SK-N-DZ (cell line): ENCODE results near the gene CPEB3.

ENCODE experiments used
- DNase-seq: peaks from one replicate; pipeline ENCODE4 v3.0.0-alpha.2; 2015; ENCODE audit warnings: low spot score

The CPEB3 gene

DNA sequence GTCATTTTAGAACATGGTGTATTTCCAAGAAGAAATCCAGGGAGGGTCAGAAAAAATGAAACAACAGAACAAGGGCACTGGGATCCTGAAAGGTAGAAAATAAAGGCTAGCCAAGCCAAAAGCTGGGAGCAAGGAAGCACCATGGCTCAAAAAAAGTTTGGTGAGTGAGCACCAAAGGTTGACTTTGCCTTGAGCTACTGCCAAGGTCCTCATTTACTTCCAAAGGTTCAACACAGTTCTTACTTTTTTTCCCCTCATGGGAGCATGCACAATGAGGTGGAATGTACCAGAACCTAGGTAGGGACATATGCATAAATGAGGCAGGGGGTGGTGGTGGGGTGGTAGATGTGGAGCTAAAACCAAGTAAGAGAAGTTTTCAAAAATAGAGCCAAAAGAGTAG lies 182.8 kb downstream of the CPEB3 start:
- DNase-seq: no peak

DNA sequence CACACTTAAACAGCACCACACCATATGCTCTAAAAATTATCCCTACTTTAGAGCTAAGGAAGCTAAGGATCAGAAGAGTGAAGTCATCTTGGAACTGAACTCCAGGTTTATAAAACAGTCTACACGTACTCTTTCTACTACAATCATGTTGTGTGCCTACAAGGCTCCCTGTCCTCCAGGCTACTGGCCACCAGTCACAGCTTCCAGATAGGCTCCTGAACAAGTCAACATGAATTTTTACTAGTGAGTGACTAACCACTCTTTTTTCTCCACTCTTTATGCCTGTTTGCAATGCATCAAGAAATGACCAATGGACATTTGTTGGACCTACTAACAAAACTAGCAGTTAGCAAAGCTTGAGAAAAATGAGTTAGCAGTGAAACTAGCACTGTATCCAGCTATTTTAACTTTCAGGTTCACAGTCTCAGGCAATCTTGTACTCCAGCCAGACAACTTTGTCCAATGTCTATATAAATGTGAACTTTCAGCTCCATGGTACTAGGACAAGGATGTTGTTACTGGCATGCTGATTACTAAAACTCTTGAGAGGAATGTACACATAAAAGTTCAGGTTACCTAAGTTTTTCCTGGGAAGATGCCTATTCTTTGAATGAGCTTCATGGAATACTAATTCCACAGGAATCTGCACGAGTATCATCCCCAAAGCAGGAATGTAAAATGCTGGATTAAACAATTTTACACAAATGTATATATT lies 187.3 kb downstream of the CPEB3 start:
- DNase-seq: no peak

DNA sequence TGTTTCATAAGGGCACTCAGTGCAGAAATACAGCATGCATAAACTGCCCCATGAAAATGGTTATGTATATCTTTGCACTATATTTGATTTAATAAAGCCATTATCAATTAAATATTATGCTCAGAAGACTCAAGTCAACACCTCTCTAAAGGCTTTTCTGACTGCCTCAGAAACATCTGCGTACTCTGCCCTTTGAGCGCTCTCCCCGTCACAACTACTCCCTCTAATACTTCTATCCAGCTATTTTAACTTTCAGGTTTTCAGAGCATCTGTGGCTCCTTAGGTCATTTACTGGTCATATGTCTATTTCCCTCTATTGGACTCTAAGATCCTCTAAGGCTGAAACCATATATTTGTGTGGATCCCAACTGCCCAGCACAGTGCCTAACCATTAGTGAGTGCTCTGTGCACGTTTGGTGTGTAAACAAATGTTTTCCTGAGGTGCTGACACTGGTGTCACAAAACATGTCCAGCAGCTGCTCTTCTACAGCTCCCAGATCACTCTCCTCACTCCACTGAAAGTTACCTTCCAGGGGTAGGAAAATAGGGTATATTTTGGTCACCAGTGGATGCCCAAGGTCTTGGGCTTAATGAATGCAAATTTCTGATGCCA lies 188.2 kb downstream of the CPEB3 start:
- no peak for DNase-seq

DNA sequence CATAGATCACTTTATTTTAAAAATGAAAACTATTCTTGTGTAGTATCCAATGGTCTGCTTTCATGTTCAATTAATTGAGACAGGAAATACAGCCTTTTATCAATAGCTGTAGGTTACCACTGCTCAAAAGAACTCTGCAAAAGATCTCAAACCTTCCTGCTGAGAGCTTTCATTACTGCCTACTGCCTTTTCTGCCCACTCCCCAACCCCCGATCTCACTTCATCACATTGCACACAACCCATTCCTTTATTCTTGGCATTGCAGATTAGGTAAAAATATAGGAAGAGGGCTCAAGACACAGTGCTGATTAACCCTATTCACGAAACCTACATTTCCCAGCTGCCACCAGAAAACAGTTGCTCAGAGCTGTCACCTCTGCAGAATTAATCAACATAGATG lies 195.9 kb downstream of the CPEB3 start:
- DNase-seq: no peak

DNA sequence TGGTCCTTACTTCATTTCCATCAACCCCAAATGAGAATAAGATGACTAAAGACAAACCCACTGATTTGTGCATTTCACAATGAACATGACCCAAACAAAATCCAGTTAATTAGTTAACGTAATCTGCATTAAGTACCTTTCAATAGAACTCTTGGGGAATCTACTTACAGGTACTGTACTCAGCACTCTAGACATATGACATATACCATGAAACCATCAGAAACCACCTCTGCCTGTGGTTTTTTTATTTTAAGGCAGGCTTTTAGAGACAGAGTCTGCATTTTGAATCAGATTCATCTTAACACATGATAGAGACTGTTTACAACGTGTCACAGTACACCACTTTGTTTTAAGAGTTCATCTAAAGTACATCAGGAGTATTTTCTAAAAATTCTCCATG lies 198.9 kb downstream of the CPEB3 start:
- DNase-seq: no peak

DNA sequence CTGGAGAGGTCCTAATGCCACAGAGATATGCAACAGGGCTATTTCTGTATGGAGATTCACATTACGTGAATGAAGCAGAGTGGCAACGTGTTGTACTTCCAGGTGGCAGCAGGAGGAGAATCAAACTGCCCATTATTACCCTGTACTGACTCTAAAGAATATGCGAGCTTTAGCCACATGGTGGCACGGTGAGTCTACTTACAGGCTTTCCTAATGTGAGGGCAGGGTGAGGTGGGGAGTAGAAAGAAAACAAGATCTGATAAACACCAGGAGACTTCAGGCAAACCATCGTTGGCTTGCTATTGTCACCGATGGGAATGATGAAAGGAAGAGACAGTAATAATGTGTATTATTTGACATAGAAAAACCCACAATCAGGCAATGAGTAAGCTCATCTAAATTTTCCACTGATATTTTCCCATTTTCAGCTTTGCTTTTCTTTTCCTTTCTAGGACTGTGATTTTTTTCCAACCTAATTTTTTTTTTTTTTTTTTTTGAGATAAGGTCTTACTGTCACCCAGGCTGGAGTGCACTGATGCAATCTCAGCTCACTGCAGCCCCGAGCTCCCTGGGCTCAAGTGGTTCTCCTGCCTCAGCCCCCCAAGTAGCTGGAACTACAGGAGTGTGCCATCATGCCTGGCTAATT lies 203.0 kb downstream of the CPEB3 start:
- peak; percentile 95 for DNase-seq

DNA sequence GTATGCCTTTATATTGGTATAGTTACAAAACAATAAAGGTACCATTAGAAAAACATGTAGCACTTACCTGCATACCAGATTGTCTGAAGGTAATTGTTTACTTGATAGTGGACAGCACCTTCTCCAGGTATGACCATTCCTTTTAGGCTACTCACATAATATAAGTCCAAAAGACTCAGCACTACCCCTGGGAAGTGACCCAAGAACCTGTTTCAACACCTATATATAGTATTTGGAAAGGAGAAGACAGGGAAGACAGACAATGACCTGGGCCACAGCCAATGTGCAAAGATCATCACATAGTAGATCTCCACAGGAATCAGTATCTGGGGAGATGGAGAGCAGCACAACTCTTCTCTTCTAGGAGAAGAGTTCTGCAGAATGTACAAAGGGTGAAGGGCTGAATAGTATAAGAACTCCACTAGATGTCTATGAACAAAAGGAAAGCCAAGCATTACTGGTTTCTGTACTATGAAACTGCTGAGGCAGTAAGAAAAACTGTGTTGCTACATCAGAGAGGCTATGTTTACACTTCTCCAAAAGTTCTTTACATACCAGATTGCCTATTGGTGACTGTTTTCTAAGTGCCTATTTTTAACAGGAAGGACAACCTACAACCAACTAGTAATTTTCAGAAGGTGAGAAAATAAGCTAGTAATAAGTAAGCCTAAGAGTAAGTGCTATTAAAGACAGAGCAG lies 208.1 kb downstream of the CPEB3 start:
- DNase-seq: no peak

DNA sequence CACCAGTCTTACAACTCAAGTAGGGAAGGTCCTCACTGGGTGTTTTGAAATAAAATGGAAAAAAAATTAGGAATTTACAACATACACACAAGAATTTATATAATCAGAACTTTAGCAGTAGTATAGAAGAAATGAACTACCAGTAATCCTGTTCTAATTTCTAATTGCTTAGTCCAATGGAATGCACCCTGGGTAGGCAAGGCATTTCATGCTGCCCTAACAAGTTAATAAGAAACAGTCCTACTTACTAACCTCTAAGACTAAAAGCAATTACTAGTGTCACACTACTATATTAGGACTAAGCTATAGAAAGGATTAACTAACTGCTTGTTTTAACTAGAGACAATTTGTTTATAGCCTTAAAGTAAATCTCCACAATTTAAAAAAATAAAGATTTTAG lies 209.2 kb downstream of the CPEB3 start:
- no peak for DNase-seq

DNA sequence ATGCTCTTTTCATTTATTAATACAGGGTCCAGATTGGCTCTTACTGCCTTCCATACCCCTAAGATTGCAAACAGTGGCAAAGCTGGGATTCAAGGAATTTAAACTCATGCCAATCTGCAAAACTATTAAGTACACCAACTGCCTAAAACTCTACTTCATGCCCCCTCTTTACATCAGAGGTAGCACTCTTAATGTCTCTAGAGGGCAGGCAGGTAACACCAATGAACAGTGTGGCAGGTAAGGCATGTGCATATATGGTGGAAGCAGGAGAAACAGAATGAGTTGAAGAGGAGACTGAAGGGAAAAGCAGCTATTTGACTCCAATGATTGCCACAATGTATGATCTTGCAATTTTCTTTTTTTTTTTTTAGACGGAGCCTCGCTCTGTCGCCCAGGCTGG lies 210.6 kb downstream of the CPEB3 start:
- no peak for DNase-seq

DNA sequence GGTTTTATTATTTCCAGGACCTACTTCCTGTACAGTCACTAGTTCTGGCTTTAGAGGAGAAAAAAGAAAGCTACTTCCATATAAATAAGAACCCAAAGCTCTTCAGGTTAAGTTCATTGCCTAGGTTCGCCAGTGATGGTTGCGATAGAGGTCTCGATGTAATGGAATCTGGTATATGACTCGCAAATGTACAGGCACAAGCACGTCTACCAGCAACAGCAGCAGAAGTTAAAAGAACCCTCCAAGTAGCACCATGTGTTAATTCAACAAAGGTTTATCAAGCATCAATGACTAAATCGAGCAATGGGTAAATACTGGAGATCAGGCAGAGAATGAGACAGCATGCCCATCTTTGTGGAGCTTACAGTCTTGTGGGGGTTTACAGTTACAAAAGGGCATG lies 211.9 kb downstream of the CPEB3 start:
- DNase-seq: no peak

DNA sequence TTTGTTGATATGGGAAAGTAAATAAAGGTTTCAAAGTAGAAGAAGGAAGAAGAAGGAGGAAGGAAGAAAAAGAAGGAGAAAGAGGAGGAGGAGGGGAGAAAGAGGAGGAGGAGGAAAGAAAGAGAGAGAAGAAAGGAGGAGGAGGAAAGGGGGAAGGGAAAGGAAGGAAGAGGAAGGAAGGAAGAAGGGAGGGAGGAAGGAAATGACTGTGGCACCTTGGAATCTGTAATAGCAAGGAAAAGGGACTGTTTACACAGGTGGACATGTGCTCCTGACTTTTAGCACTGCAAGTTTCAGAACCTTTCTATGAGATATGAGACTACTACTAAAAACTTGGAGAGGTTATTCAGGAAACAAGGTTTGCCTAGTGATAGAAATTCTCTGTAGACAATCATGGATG lies 214.2 kb downstream of the CPEB3 start:
- no peak for DNase-seq

DNA sequence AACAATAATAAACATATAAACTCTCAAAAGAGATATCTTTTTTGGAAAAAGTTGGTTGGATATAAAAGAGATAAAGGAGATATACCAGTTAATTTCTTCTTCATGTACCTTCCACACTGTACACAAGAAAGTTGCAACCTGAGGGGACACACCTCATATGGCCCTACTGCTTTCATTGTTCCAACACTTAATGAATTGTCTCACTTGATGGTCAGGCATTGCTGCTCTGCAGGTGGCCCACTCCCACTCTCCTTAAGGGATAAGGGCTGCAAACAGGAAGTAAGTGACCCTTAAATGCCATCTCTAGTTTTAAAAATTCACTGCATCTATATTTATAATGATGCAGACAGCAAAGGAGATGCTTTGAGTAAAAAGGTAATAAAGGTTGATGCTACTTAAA lies 215.0 kb downstream of the CPEB3 start:
- DNase-seq: no peak

DNA sequence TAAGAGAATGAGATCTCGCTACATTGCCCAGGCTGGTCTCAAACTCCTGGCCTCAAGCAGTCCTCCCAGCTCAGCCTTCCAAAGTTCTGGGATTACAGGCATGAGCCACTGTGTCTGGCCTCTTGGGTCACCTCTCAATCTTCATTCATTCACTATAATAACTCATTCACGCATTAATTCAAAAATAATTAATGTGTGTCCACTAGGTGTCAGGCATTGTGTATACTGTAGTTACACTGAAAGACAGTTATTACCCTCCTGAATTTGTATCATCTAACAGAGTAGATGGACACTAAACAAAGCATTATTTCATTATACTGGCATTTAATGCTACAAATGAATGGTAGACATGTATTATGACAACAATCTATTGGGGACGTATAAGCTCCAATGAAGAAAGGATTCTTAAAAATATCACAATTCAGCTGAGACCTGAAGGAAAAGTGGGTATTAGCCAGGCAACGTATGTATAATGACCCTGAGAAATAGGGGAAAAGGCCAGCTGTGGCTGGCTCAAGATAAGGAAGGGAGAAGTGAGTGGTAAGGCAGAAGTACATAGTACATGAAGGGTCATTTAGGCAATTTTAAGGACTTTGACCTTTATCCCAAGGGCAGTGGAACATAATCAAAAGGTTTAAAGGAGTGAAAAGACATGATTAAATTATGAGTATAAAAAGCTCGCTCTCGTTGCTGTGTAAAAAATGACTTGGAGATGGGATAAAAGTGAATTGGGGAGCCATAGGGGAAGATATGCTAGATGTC lies 216.6 kb downstream of the CPEB3 start:
- no peak for DNase-seq

DNA sequence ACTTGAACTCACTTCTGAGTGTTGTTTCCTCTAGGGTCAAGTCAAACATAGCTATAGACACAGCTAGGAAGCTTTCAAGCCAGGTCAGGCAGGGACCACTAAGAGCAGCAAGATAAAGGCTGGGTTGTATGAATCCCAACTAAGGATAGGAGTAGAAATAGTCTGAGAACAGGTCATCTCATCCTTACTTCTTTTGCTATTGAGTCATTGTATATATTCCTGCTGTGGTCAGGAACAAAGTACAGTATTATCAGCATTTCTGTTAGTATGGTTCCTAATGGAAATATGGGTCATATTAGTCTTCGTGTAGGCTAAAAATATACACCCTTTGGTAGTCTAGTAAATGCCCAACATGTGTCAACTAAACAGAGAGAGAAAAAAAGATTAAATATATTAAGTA lies 222.0 kb downstream of the CPEB3 start:
- DNase-seq: no peak

DNA sequence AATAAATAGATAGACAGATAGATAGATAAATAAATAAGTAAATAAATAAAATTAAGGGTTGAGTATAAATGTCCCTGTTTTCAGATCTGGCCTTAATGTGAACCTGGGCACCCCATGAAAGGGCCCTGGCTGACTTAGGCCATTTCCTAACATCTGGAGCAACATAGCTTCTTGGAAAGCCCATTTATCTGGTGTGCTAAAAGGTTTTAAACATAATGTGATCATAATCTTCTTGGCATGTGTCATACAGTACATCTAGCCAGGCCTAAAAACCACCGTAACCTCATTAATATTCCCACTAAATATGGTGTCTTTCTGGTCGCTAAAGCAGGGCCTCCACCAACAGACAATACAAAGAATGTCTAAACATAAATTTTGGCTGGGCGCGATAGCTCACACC lies 224.5 kb downstream of the CPEB3 start:
- DNase-seq: no peak

DNA sequence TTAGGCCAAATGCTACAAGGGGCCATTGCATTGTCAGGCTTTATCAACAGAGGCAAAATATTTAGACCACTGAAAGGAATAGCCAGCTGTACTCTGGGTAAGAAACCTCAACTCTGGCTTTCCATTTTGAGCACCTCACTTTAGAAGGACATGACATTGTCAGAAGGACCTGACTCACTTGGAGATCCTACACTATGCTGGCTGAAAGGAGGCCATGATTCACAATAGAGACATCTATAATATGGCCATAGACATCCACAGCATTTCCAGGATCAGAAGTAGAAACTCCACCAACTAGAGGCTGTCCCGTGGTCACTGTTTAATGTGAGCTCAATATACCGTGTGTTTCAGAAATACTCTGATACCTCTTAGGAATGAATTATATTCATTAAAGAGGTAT lies 226.4 kb downstream of the CPEB3 start:
- no peak for DNase-seq

DNA sequence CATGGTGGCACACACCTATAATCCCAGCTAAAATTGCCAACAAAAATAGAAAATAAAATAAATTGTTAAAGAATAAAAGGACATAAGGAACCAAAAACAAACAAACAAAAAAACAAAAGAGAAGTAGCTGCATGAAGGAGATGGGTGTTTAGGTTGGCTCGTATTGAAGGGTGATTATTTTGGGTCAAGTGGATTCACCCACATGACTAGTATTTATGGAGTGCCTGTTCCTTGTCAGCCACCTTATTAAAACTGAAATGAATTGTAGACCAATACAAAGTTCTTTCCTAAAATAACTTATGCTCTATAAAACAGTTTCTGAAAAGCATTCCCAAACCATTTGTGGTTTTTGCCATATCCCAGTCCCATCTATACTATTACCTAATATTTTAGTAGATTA lies 228.6 kb downstream of the CPEB3 start:
- no peak for DNase-seq

DNA sequence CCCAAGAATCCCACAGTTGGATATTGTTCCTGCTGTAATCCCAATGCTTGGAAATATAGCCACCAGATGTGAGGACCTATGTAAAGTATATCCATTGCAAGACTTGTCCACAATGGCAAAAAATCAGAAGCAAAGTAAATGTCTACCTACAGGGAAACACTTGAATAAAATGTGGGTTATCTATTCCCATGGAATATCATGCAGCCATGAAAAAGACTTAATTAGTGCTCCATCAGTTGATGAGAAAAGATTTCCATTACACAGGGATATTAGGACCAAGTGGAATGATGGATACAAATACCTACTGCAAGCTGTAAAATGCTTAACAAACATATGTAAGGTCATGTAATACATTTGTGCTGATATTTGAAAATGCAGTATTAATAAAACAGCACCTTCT lies 236.1 kb downstream of the CPEB3 start:
- no peak for DNase-seq

DNA sequence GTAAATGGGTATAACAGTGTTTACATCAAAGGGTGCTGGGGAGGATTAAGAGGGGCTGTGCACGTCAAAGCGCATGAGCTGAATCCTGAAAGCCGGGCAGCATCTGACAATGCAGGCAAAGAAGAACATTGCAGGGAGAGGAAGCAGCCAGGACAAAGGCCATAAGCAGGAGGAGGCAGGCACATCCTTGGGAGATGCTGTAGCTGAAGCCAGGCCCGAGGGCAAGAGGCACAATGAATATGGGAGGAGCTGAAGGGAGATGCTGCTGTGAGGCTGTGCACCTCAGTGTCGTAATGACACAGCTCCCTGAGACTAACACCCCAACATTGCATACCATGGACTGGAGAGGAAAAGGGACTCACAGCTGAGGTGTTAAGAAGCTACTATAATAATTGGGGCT lies 238.1 kb downstream of the CPEB3 start:
- no peak for DNase-seq

DNA sequence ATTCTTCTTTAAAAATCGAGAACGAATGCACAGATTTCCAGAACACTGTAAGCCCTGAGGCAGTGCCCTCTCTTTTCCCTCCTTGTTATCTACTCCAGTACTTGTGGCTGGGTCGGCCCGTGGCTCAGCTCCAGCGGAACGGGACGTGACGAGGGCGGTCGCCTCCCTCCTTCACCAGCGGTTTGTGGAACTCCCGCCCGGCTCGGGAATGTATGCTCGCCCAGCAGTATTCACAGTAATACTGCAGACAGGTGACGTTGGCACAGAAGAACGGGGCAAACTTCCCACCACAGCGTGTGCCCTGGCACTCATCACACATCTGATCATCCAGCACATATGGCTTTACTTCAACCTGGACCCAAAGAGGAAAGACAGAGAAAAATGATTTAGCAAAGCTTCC lies 238.8 kb downstream of the CPEB3 start:
- no peak for DNase-seq

DNA sequence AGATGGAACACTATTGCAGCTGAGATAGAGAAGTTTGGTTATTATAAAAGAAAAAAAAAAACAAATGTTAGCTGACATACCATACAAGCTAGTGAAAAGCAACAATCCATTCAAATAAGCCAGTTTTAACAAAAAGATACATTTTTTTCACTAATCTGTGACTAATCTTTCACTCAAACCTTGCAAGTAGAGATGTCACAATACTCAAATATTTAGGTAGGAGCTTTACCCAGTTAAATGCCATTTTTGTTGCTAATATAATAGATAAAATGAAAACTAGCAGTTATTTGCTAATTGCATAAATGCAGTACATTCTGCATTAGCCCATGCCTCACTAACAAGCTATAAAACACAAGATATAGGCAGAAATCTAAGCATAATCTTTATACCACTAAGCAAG lies 243.7 kb downstream of the CPEB3 start:
- no peak for DNase-seq

DNA sequence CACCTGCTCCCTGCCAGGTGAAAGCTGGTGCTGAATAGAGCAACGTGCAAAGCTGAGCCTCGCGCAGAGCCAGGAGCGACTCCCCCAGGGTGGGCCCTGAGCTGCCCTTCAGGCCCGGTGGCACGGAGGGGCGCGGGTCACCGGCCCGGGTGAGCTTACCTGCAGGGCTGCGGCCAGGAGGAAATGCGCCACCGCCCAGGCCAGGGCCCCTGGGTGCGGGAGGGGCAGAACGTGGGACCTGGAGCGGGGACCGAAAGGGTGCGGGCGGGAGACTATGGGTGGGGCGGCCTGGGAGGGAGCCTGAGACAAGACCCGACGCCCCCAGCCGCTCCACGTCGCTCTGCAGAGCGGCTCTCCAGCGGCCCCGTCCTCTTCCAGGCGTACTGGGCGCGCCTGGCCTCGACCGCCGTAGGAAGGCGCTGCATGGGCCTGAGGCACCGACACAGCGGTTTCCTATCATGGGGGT lies 245.2 kb downstream of the CPEB3 start:
- DNase-seq: no peak
